Kidney capillary endothelial cell (primary cell): ENCODE results near the gene NELL1.
"Not testable (repeated sequence)": the region's sequence is repeated elsewhere in the genome, so short reads cannot be mapped to it uniquely, and the experiment has no call there.

Source experiments
- DNase-seq: peaks from one replicate; pipeline ENCODE4 v3.0.0-alpha.2; 2018; ENCODE audit warnings: low spot score

Gene NELL1

DNA sequence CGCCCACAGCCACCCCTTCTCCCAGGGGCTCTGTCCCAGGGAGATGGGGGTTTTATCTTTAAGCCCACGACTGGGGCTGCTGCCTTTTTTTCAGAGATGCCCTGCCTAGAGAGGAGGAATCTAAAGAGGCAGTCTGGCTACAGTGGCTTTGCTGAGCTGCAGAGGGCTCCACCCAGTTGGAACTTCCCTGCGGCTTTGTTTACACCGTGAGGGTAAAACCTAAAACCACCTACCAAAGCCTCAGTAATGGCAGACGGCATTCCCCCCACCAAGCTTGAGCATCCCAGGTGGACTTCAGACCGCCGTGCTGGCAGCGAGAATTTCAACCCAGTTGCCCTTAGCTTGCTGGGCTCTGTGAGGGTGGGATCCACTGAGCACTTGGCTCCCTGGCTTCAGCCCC lies 535.8 kb downstream of the NELL1 start:
- DNase-seq, result no peak

DNA sequence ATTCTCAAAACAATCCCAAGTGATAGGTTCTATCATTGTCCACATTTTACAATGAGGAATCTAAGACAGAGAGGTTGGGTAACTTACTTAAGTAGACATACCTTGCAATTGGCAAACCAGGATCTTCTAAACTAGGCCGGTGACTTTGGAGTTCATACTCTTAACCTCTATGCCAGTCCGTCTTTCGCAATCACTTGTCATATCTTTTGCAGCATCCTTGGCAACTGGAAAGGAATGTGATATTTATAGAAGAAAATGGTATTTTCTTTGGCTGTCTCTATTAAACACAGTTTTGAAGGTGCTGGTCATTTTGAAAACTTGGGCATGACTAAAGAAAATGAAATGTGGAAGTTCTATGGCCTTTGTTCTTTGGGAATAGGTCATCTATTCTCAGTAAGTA lies 556.5 kb downstream of the NELL1 start:
- no peak for DNase-seq

DNA sequence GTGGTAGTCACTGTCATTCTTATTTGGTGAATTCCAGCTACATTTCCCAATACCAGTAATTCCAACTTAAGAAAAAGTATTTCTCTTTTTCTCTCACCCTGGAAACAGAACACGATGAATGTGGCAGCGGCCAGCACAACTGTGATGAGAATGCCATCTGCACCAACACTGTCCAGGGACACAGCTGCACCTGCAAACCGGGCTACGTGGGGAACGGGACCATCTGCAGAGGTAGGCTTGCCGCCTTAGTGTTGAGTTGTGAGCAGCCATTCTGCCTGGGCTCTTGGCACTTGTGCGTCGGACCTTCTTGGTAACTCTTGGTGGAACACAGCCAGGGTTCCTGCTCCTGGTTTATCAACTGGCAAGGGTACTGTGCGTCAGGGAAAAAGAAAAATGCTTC lies 559.8 kb downstream of the NELL1 start:
- DNase-seq, result no peak

DNA sequence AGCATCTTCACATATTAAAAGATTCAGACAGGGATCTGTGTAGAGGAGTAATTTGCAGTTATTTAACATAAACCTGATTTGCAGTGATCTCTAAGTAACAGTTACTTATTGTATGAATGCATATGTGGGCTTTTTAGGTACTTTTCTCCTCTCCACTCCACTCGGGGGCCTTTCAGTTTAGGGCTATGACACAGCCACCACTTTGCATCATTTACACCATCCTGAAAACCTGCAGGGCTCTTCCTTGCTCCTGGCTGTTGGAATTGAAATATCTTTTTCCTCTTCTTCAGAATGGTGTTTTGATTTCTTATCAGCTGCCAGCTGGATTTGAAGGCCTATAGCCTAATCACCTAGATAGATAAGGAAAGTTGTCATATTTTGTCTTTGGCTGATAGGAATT lies 580.8 kb downstream of the NELL1 start:
- DNase-seq, result no peak

DNA sequence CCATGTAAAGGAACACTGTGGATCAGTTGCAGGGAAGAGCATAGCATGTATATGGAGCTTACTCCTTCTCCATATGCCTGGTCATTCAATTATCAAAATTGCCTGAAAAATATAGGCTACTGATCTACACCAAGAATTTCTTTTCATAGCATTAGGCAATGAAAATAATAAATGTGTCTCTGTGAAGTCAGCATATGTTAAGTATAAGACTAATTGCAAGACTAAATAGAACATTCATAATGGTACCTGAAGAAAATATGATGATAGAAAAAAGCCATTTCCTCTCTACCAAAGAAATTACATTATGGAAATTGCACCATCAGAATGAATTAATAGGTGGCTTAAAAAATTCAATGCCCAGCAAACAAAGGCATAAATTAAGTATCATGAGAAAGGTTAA lies 584.7 kb downstream of the NELL1 start:
- no peak for DNase-seq

DNA sequence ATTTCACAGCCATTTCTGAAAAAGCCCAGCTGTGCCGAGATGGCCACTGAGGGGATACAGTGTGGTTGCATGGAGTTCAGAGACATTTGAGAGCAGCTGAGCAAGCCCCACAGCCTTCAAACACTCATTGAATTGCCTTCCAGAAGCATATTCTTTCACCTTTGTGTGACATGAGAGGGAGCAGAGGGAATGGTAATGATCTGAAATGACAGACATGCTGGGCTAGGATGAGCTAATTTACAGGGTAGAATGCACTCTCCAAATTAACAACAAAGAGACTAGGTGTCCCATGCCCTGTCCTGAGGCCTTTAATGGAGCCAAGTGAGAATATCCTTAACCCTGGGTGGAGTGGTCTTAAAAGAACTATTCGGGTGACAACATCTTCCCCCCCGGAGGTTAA lies 585.4 kb downstream of the NELL1 start:
- no peak for DNase-seq

DNA sequence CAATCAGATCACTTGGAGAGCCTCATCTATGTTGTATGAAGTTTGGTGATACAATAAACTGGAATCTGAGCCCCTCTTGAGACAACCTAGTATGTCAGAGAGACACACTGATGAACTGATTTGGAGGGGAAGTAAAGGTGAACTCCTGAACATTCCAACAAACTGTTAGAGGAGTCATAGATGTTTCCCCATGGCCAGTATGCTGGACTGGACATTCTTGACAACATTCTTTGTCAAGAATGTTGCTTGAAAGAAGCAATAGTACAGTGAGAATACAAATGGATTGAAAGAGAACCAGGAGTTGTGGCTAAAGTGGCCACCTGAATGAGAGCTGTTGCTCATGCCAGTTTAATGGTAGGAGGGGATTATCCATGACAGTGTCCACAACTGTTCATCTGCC lies 588.1 kb downstream of the NELL1 start:
- no peak for DNase-seq

DNA sequence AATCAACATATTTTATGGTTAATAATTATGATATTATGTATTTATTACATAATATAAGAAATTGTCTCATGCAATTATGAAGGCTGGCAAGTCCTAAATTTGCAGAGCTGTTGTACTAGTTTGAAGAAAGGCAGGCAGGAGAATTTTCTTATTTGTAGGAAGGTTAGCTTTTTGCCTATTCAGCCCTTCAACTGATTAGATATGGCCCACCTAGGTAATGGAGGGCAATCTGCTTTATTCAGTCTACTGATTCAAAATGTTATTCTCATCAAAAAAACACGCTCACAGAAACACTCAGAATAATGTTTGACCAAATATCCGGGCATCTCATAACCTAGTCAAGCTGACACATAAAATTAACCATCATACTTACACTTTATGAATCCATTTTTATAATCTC lies 589.0 kb downstream of the NELL1 start:
- DNase-seq, result no peak

DNA sequence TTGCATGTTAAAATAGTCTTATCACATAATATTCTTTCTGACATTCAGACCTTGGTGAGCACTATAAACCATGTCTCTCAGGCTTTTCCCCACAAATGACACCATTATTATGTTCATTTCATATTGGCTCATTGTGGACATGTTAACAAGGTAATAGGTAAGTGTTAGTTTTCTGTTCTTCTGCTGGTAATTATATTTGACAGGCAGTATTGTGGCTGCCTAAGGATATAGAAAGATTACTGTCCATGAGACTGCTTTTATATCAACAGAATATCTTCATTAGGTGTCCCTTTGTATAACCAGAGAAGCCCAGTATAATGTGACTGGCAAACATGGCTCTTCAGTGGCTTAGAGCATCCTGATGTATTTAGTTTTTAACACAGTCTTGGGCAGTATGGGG lies 590.7 kb downstream of the NELL1 start:
- DNase-seq, result no peak

DNA sequence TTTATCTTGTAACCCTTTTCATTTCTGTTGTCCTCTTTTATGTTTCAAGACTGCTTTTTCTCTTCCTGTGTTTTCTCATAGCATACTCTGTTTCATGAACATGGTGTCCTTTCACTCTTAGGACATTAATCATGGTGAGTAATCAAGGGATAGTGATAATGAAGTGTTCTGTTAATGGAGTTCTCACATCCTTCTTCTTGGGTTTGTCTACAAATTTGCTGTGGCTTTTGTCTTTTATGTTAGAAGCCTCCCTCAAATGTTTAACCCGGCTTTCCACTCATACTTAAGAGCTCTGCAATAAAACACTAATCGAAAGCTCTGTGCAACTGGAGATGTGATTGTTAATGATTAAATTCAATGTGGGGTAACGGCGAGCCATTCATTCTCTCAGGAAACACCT lies 593.6 kb downstream of the NELL1 start:
- peak; percentile 0 for DNase-seq

DNA sequence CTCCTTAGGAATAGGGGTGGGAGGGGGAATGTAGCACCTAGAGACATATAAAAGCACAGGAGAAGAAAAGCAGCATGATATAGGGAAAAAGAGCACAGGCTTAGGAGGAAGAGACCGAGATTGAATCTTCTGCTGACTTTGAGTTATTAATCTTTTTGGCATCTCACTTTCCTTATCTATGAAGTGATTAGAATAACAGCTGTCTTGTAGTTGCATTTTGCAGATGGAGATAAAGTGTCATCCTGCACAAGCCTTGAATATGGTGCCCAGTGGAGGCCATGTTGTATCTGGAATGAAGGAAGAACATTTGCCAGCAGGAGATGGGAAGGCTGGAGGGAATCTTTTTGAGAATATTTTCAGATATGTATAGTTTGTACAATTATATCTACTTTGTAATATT lies 594.7 kb downstream of the NELL1 start:
- no peak for DNase-seq

DNA sequence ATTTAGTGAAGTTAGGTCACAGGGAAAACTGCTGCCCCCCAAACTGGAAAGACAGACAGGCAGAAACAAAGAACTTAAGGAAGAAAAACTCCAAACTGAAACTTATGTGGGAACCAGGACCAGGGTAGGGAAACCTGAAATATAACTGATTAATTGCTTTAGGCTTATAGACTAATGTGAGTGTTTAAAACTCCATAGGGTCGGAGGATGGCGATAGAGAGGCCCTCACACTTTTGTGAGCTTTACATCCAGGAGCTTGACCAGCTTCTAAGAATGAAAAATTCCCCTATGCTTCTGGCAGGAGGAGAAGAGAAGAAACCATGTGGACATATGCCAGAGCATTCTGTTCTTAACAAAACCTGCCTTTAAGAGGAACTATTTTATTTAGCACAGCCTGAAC lies 598.6 kb downstream of the NELL1 start:
- DNase-seq, result no peak

DNA sequence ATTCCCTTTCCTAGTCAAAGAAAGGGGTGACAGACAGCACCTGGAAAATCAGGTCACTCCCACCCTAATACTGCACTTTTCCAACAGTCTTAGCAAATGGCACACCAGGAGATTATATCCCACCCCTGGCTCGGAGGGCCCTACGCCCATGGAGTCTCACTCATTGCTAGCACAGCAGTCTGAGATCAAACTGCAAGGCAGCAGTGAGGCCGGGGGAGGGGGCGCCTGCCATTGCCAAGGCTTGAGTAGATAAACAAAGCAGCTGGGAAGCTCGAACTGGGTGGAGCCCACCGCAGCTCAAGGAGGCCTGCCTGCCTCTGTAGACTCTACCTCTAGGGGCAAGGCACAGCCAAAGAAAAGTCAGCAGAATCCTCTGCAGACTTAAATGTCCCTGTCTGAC lies 602.8 kb downstream of the NELL1 start:
- DNase-seq, result not testable (repeated sequence)

DNA sequence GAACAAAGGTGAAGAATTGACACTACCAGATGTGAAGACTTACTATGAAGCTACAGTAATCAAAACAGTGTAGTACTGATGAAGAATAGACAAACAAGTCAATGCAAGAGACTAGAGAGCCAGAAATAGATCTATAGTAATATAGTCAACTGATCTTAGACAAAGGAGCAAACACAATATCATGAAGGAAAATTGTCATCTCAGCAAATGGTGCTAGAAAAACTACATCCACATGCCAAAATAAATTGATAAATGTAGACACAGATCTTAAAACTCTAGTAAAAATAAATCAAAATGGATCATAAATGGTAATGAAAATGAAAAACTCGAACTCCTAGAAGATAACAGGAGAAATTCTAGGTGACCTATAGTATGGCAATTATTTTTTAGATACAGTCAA lies 609.5 kb downstream of the NELL1 start:
- DNase-seq, result no peak

DNA sequence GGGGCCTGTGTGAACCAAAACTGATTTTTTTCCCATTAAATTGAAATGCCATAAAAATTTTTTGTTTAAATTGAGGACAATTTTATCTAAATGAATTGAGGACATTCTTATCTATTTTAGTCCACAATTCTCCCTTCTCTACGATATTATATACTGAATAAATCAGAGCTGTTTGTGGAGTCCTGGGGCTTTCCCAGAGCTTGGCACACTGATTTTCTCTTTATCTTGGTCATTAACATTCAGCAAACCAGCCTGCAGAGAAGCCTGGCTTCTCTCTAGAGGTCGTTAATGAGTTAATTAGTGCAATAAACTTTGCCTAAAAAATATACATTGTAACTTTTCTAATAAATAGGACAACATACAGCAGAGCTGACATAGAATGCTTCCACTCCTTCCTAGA lies 615.7 kb downstream of the NELL1 start:
- DNase-seq, result no peak

DNA sequence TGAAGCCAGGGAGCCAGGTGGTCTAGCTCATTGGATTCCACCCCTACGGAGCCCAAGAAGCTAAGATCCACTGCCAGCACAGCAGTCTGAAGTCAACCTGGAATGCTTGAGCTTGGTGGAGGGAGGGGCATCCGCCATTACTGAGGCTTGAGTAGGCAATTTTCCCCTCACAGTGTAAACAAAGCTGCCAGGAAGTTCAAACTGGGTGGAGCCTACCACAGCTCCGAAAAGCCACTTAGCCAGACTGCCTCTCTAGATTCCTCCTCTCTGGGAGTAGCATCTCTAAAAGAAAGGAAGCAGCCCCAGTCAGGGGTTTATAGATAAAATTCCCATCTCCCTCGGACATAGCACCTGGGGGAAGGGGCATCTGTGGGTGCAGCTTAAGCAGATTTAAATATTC lies 620.3 kb downstream of the NELL1 start:
- DNase-seq, result no peak

DNA sequence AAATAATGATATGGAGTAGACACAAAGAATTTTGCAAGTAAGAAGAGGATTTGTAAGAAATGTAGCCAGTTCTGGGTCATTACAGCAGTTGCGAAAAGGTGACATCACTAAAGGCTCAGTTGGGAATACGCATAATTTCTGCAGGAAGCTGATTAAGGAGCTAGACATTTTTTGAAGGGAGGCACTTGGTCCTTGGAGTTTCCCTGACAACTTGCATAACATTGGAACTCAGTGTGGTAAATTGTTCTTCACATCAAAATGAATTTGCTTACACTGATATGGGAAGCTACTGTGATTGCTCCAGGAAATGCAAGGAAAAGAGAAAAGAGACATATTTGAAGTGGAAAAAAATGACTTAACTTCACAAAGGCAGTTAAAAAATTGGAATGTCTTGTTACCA lies 626.1 kb downstream of the NELL1 start:
- no peak for DNase-seq

DNA sequence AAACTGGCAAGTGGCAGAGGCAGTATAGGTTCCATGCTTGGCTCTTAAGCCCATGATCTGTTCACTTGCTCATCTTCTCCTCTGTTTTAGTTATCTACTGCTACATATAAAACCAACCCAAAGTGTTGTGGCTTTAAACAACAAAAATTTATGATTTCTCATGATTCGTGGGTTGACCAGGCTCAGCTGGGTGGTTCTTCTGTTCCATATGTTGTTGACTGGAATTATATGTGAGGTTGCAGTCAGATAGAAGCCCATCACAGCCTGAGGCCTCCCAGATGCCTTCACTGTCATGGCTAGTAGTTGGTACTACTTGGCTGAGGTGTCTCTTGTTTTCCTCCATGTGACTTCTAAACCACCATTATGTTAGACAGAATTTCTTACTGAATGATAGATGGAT lies 632.6 kb downstream of the NELL1 start:
- DNase-seq, result no peak

DNA sequence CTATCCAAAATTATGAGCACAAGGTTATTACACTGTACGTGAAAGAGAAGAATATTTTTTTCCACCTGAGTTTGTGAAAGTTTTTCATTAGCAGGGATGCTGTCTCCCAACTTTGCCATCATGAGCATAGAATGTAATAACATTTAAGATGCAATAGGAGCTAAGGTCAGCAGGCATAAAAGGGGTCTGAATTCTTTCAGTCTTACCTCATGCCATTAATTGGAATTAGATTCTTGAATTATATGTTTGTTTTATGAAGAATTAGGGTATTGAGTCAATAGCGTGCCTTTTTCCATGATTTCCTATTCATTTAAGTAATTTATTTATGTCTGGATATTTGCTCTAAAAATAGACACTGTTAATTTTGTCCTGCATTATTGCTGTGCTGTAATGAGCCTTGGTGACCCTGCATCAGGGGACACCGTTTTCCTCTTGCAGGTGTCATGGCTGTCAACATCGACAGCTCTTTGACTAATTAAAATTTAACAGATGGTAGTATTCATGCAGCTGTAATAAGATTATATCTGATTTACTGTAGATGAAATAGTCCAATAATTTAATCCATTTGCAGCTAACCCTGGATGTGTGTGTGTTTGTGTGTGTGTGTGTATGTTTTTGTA lies 637.5 kb downstream of the NELL1 start:
- no peak for DNase-seq

DNA sequence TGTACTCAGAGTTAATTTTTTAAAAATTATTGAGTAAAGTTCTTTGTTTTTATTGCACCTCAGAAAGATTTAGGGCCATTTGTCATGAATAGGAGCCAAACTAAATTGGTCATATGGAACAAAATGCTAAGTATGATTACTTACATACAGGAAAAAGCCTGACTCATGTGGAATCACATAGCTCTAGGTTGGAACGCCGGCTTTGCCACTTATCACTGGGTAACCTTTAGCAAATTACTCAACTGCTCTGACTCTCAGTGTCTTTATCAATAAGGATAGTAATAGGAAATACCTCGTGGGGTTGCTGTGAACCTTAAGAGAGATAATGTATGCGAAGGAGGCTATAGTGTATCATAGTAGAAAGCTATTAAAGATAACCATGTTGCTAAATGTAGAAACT lies 638.5 kb downstream of the NELL1 start:
- DNase-seq, result no peak

DNA sequence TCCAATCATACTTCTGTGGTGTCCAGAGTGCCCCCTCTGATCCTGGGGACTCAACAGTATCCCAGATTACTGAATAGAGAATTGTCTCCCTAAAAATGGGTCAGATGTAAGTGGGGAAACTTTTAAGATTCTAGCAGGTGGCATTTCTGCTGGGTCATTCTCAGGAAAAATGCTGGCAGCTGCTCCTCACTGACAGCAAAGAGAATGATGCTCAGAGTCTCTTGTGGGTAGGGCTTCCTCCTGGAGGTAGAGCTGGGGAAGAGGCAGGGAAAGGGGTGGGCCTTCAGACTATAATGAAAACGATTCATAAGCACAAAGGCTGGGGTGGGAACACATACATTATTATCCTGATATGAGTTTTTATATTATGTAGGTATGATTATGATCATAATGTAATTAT lies 647.2 kb downstream of the NELL1 start:
- DNase-seq, result no peak

DNA sequence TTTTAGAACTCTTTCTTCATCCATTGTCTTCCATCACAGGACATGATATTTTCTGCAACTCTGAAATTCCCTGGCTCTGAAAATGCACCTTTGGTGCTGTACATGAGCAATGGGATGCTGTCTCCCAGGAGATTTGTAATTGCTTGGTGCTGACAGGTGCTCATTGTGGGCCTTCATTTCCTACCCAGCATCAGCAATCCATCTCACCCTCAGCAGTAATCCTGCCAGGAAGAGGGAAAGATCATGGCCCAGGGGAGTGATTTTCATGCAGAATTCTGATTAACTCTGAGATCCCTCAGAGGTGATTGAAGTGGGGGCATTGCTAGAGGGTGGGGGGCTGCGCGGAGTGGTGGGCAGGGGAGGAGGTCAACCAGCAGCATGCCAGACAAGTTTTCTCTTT lies 651.7 kb downstream of the NELL1 start:
- no peak for DNase-seq

DNA sequence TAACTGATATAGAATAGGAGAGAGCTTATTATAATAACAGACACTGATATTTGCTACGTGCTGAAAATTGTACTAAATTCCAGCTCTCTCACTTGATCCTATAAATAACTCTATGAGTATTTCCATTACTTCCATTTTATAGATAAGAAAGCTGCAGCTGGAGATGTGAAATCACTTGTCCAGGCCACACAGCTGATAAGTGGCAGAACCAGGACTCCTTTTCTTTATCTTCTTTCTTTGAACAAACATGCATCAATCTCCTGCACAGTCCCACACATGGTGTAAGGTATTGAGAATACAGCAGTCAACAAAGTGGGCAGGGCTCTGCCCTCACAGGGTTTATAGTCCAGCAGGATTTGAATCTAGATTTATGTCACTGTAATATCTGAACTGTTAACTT lies 652.1 kb downstream of the NELL1 start:
- no peak for DNase-seq

DNA sequence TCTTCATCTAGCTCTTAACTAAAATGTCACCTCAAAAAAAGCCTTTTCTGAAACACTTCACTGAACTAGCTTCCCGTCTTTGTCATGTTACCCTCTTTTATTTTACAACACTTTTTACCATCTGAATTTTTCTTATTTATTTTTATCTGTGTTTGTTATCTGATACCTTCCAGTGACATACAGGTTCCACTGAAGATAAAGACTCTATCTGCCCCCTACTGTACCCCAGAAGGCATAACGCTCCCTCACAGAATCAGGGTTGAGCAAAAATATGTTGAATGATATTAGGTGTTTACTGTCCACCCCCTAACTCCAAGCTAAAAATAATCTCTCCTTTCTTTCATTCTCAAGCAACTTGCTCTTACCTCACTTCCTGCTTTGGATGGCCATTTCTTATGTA lies 654.2 kb downstream of the NELL1 start:
- DNase-seq, result no peak

DNA sequence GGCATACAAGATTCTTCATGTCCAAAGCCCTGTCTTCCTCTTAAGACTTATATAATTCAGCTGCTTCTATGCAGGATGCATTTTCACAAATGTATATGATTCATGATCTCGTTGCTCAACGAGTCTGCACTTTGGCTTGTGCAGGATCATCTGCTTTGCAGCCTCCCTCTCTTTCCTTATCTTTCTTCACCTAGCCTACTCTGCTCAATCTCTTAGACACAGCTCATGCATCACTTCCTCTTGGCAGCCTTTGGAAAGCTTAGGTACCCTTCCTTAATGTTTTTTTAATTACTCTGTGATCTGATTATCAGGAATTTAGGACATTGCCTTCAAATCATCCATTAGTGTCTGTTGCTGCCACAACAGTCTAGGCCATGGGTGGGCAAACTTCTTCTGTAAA lies 673.8 kb downstream of the NELL1 start:
- DNase-seq, result no peak
